ENCODE measurements around the gene SLC22A4. TPM values are rescaled to one million over a fixed set of nuclear protein-coding genes. Genes with fewer than 3 reads are reported as not detected.
A peak's percentile ranks its signal among the peaks of the same experiment; 100 is the strongest.

SLC22A4 gene
- 1 to 10 TPM; 2.6 to 2.9 TPM for total RNA-seq
- 0.15 TPM for polyA plus RNA-seq

DNA sequence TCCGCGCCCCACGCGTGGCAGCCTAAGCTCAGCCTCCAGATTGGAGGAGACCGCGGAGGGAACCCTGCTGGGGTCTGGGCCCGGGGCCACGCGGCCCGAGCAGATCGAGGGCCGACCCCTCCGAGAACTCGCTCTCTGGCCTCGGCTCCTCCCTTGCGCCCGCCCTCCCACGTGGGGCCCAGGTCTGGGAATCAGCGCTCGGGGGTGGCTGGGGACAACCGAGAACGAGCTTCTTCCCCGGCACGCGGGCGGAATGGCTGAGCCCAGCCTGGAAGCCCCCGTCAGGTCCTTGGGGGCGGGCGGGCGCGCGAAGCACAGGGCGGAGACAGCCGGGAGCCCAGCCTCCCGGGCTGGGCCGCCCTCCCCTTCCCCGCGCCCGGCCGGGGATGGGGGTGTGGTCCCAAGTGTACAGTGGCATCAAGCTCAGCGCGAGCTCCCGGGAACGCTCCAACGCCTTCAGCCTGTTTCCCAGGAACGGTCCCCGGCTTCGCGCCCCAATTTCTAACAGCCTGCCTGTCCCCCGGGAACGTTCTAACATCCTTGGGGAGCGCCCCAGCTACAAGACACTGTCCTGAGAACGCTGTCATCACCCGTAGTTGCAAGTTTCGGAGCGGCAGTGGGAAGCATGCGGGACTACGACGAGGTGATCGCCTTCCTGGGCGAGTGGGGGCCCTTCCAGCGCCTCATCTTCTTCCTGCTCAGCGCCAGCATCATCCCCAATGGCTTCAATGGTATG lies at the start of gene SLC22A4:
TSS of gene SLC22A4 (plus strand) at position 403 of the 736 bp plus-strand sequence. CDS start at position 626, 223 bp downstream.
- Histone ChIP-seq H3K4me3 (ENCODE audit: low read length) (peak within 1 kb of the TSS; percentile 42), H3K9me3 (ENCODE audit: low read length) (no peaks in the 10 kb centered on the region), H3K4me1 (ENCODE audit: insufficient read depth, low read length) (peaks cover 16% of the 10 kb centered on the region), H3K36me3 (ENCODE audit: insufficient read depth, low read length) (no peaks in the 10 kb centered on the region), H3K27ac (ENCODE audit: low read depth, low read length) (peak within 1 kb of the TSS; percentile 67), H3K27me3 (ENCODE audit: insufficient read depth, low read length, poor library complexity, severe bottlenecking) (peaks cover 10% of the 10 kb centered on the region)
- peak within 1 kb of the TSS; percentile 89 to 95 (median 91) for H3K4me3 Mint-ChIP-seq
- DNase-seq, result peak; percentile 48 to 78 (median 64)
- peak within 1 kb of the TSS in 7 of 8 donors; percentile 56 to 87 (median 71) for H3K27ac Mint-ChIP-seq
- CTCF ChIA-PET, result interaction anchor here (1.1 to 1.6 kb wide), 5 partner anchors 18 to 231 kb away, joined by 3 to 5 read pairs (median 3); no protein-coding TSS in a partner anchor
- peaks cover 10 to 26% (median 11%) of the 10 kb centered on the region in 3 donors for H3K4me1 Mint-ChIP-seq
- POLR2A ChIA-PET, result interaction anchor here (1.1 to 1.2 kb wide), 2 partner anchors 75 to 116 kb away, joined by 3 to 4 read pairs; partner anchors contain the start of gene SLC22A5
- H3K9me3 Mint-ChIP-seq, result no peaks in the 10 kb centered on the region
- peaks cover 0 to 5% (median 0%) of the 10 kb centered on the region in 3 donors for H3K36me3 Mint-ChIP-seq
- peaks cover 13 to 26% of the 10 kb centered on the region in 2 donors for H3K27me3 Mint-ChIP-seq

- Mint-ChIP-seq H3K9me3 (peaks cover 29 to 51% (median 44%) of the 10 kb centered on the region in 5 donors), H3K4me3 (no peak overlapping the region), H3K4me1 (no peaks in the 10 kb centered on the region), H3K27me3 (peaks cover 6 to 29% of the 10 kb centered on the region in 2 donors), H3K36me3 (peaks cover 0 to 38% (median 9%) of the 10 kb centered on the region in 3 donors), H3K27ac (no peak overlapping the region)
- Histone ChIP-seq H3K9me3 (ENCODE audit: low read length) (no peaks in the 10 kb centered on the region), H3K27ac (ENCODE audit: low read depth, low read length) (no peak overlapping the region), H3K4me1 (ENCODE audit: insufficient read depth, low read length) (no peaks in the 10 kb centered on the region), H3K27me3 (ENCODE audit: insufficient read depth, low read length, poor library complexity, severe bottlenecking) (no peaks in the 10 kb centered on the region), H3K36me3 (ENCODE audit: insufficient read depth, low read length) (no peaks in the 10 kb centered on the region), H3K4me3 (ENCODE audit: low read length) (no peak overlapping the region)
- ChIA-PET POLR2A (no interaction called here), CTCF (no interaction called here)
- no peak for DNase-seq
Measured at GRCh38 chr5:132245593-132245992, 48.6 kb upstream of the SLC22A4 start.

- Mint-ChIP-seq H3K27ac (no peak overlapping the region), H3K4me3 (no peak overlapping the region), H3K27me3 (peaks cover 6 to 27% of the 10 kb centered on the region in 2 donors), H3K36me3 (peaks cover 0 to 34% (median 9%) of the 10 kb centered on the region in 3 donors), H3K4me1 (no peaks in the 10 kb centered on the region), H3K9me3 (peaks cover 28 to 47% (median 40%) of the 10 kb centered on the region in 5 donors)
- Histone ChIP-seq H3K27me3 (ENCODE audit: insufficient read depth, low read length, poor library complexity, severe bottlenecking) (no peaks in the 10 kb centered on the region), H3K4me1 (ENCODE audit: insufficient read depth, low read length) (no peaks in the 10 kb centered on the region), H3K27ac (ENCODE audit: low read depth, low read length) (no peak overlapping the region), H3K4me3 (ENCODE audit: low read length) (no peak overlapping the region), H3K9me3 (ENCODE audit: low read length) (no peaks in the 10 kb centered on the region), H3K36me3 (ENCODE audit: insufficient read depth, low read length) (no peaks in the 10 kb centered on the region)
- DNase-seq, result no peak
- POLR2A ChIA-PET, result no interaction called here
- CTCF ChIA-PET, result no interaction called here
Measured at GRCh38 chr5:132246806-132247205, 47.4 kb upstream of the SLC22A4 start.

- Histone ChIP-seq H3K36me3 (ENCODE audit: insufficient read depth, low read length) (no peaks in the 10 kb centered on the region), H3K4me1 (ENCODE audit: insufficient read depth, low read length) (no peaks in the 10 kb centered on the region), H3K27ac (ENCODE audit: low read depth, low read length) (no peak overlapping the region), H3K27me3 (ENCODE audit: insufficient read depth, low read length, poor library complexity, severe bottlenecking) (no peaks in the 10 kb centered on the region), H3K4me3 (ENCODE audit: low read length) (no peak overlapping the region), H3K9me3 (ENCODE audit: low read length) (no peaks in the 10 kb centered on the region)
- no peaks in the 10 kb centered on the region for H3K4me1 Mint-ChIP-seq
- no peak overlapping the region for H3K4me3 Mint-ChIP-seq
- no peak overlapping the region for H3K27ac Mint-ChIP-seq
- CTCF ChIA-PET, result interaction anchor here (0.9 to 1.6 kb wide), 2 partner anchors 12 to 22 kb away, joined by 3 to 12 read pairs; no protein-coding TSS in a partner anchor
- peaks cover 8 to 14% of the 10 kb centered on the region in 2 donors for H3K27me3 Mint-ChIP-seq
- POLR2A ChIA-PET, result no interaction called here
- no peak for DNase-seq
- H3K9me3 Mint-ChIP-seq, result peaks cover 13 to 19% (median 15%) of the 10 kb centered on the region in 5 donors
- peaks cover 0 to 15% (median 2%) of the 10 kb centered on the region in 3 donors for H3K36me3 Mint-ChIP-seq
Measured at GRCh38 chr5:132250547-132250946, 43.6 kb upstream of the SLC22A4 start.

GRCh38 chr5:132251220-132251725 lies 42.9 kb upstream of the SLC22A4 start:
- Mint-ChIP-seq H3K4me3 (no peak overlapping the region), H3K9me3 (peaks cover 7 to 12% (median 7%) of the 10 kb centered on the region in 5 donors), H3K27ac (no peak overlapping the region), H3K27me3 (peaks cover 10 to 14% of the 10 kb centered on the region in 2 donors), H3K4me1 (no peaks in the 10 kb centered on the region), H3K36me3 (peaks cover 0 to 8% (median 2%) of the 10 kb centered on the region in 3 donors)
- no peaks in the 10 kb centered on the region for H3K36me3 ChIP-seq (ENCODE audit: insufficient read depth, low read length)
- ChIA-PET POLR2A (no interaction called here), CTCF (interaction anchor here (0.9 to 1.6 kb wide), 2 partner anchors 13 to 21 kb away, joined by 3 to 12 read pairs; no protein-coding TSS in a partner anchor)
- no peak overlapping the region for H3K27ac ChIP-seq (ENCODE audit: low read depth, low read length)
- H3K27me3 ChIP-seq (ENCODE audit: insufficient read depth, low read length, poor library complexity, severe bottlenecking), result no peaks in the 10 kb centered on the region
- no peak for DNase-seq
- no peaks in the 10 kb centered on the region for H3K9me3 ChIP-seq (ENCODE audit: low read length)
- no peaks in the 10 kb centered on the region for H3K4me1 ChIP-seq (ENCODE audit: insufficient read depth, low read length)
- no peak overlapping the region for H3K4me3 ChIP-seq (ENCODE audit: low read length)

DNA sequence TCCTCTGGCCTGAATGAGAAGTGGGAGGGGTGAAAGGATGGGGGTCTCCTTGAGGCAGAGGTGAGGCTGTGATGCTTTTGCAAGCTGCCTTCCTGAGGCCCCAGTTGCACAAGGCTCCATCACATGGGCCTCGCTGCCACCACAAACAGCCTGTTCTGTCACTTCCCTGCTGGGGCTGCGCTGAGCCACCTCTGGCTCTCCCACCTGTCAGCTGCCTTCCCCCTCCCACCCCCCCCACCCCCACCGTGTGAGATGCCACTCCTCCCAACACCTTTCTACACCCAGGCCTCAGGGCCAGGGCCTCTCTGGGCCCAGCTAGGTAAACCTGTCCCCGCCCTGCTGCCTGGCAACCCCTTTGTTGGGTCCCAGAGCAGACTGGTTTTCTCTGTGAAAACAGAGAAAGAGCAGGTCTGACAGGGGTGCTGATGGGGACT lies 41.2 kb upstream of the SLC22A4 start:
- H3K9me3 Mint-ChIP-seq, result peaks cover 0 to 3% (median 0%) of the 10 kb centered on the region in 5 donors
- H3K4me1 ChIP-seq (ENCODE audit: insufficient read depth, low read length), result no peaks in the 10 kb centered on the region
- H3K4me3 ChIP-seq (ENCODE audit: low read length), result no peak overlapping the region
- H3K4me1 Mint-ChIP-seq, result peaks cover 0 to 3% (median 0%) of the 10 kb centered on the region in 3 donors
- H3K27ac Mint-ChIP-seq, result no peak overlapping the region
- H3K27me3 ChIP-seq (ENCODE audit: insufficient read depth, low read length, poor library complexity, severe bottlenecking), result no peaks in the 10 kb centered on the region
- H3K36me3 Mint-ChIP-seq, result peaks cover 0 to 3% (median 0%) of the 10 kb centered on the region in 3 donors
- no peak overlapping the region for H3K4me3 Mint-ChIP-seq
- POLR2A ChIA-PET, result no interaction called here
- CTCF ChIA-PET, result no interaction called here
- H3K27me3 Mint-ChIP-seq, result peaks cover 13 to 20% of the 10 kb centered on the region in 2 donors
- H3K27ac ChIP-seq (ENCODE audit: low read depth, low read length), result no peak overlapping the region
- H3K9me3 ChIP-seq (ENCODE audit: low read length), result no peaks in the 10 kb centered on the region
- DNase-seq, result no peak
- no peaks in the 10 kb centered on the region for H3K36me3 ChIP-seq (ENCODE audit: insufficient read depth, low read length)

- no peak for DNase-seq
- Histone ChIP-seq H3K4me3 (ENCODE audit: low read length) (no peak overlapping the region), H3K9me3 (ENCODE audit: low read length) (no peaks in the 10 kb centered on the region), H3K27me3 (ENCODE audit: insufficient read depth, low read length, poor library complexity, severe bottlenecking) (no peaks in the 10 kb centered on the region), H3K36me3 (ENCODE audit: insufficient read depth, low read length) (no peaks in the 10 kb centered on the region), H3K27ac (ENCODE audit: low read depth, low read length) (no peak overlapping the region), H3K4me1 (ENCODE audit: insufficient read depth, low read length) (no peaks in the 10 kb centered on the region)
- Mint-ChIP-seq H3K4me1 (peaks cover 0 to 3% (median 0%) of the 10 kb centered on the region in 3 donors), H3K36me3 (peaks cover 0 to 3% (median 0%) of the 10 kb centered on the region in 3 donors), H3K27me3 (peaks cover 13 to 20% of the 10 kb centered on the region in 2 donors), H3K4me3 (no peak overlapping the region), H3K9me3 (no peaks in the 10 kb centered on the region), H3K27ac (no peak overlapping the region)
- POLR2A ChIA-PET, result no interaction called here
- CTCF ChIA-PET, result interaction anchor here (1.1 to 1.9 kb wide), 3 partner anchors 16 to 247 kb away, joined by 3 to 7 read pairs (median 3); no protein-coding TSS in a partner anchor
Measured at GRCh38 chr5:132253452-132254320, 40.5 kb upstream of the SLC22A4 start.

Data from CD8-positive, alpha-beta memory T cell (primary cell).